ENCODE measurements around the gene CLASRP.
A peak's percentile ranks its signal among the peaks of the same experiment; 100 is the strongest.

Gene CLASRP

DNA sequence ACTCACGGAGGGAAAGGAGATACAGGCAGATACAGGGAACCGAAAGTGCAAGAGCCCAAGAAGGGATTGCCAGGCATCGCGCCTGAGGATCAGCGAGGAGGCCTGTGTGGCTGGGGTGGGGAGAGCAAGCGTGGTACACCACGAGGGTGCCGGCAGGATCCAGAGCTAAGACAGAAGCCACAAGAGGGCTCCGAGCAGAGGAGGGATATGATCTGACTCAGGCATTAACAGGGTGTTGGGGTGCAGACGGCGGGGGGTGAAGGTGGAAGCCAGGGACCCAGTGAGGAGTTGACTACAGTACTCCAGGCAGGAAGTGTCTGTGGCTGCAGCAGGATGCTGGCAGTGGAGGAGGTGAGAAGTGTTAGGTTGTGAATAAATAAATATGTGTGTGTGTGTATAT is 48.7 kb downstream of the CLASRP start:
- DNase-seq (ENCODE audit: low spot score), result peak; percentile 69

GRCh38 chr19:45090034-45090433 is 51.2 kb downstream of the CLASRP start:
- no peak for DNase-seq (ENCODE audit: low spot score)

DNA sequence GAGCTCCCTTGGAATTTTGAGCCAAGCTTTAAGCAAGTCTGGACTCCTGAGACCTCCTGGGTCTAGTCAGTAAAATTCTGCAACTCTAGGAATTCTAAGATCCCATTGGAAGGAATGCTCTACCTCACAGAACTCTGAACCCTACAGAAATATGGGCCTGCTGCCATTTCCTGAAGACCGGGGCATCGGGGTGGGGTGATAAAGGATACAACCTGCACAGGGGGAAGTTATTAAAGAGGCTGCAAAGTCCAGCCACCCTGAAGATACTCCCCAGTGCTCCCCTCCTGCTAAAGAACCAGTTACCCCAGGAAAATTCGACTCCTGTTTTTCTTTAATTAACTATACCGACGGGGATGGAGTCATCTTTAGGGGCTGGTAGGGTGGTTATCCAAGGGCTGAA is 51.8 kb downstream of the CLASRP start:
- DNase-seq (ENCODE audit: low spot score), result no peak

GRCh38 chr19:45091031-45091923 is 52.4 kb downstream of the CLASRP start:
- DNase-seq (ENCODE audit: low spot score), result peak; percentile 98

- DNase-seq (ENCODE audit: low spot score), result peak; percentile 94
Measured at GRCh38 chr19:45092747-45093678, 54.2 kb downstream of the CLASRP start, which contains the start of gene PPP1R37. TSS of gene PPP1R37 (plus strand) at chr19:45093179. CDS start at chr19:45093326, 147 bp downstream.

DNA sequence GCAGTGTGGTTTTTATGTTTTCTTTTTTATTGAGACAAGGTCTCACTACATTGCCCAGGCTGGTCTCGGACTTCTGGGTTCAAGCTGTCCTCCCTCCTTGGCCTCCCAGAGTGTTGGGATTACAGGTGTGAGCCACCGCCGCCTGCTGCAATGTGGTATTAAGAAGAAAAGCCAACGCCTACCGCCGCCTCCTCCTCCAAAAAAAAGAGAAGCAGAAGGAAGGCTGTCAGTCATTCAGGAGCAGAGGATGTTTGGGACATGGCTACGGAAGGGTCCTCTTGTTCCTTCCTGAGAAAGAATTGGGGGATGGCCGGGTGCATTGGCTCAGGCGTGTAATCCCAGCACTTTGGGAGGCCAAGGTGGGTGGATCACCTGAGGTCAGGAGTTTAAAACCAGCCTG is 55.3 kb downstream of the CLASRP start:
- no peak for DNase-seq (ENCODE audit: low spot score)

- no peak for DNase-seq (ENCODE audit: low spot score)
Measured at GRCh38 chr19:45094707-45095106, 55.9 kb downstream of the CLASRP start.

- DNase-seq (ENCODE audit: low spot score), result no peak
Measured at GRCh38 chr19:45095496-45096413, 56.9 kb downstream of the CLASRP start.

DNA sequence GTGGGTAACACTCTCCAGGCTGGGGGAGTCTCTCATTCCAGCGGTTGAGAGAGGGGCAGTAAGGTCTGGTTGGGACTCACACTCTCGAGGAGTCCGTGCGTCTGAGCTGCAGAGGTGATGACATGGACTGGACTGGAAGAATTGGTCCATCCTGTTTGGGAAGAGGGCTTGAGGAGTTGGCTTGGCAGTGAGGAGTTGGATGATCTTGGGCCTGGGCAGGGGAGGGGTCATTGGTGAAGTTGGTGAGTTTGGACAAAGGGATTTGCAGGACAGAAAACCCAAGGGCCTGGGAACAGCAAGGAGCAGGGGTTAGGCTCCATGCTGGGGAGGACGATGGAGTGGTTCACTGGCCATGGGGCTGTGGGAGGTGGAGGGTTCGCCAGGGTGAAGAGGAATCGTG is 57.9 kb downstream of the CLASRP start:
- no peak for DNase-seq (ENCODE audit: low spot score)

DNA sequence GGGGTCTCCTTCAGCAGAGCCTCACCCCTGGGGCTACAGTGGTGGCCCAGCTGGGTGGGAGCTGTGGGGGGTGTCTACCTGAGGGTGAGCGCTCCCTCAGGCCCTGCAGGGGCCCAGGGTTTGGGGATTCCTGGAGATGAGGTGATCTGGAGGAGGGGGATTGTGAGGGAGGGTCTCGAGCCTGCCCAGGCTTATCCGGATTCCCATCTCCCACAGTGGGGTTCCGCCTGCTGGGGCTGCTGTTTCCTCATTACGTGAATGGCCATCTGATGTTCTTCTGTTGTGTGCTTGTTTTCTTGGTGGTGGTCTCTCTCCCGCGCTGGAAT is 58.6 kb downstream of the CLASRP start:
- DNase-seq (ENCODE audit: low spot score), result no peak

- DNase-seq (ENCODE audit: low spot score), result no peak
Measured at GRCh38 chr19:45097776-45098520, 59.1 kb downstream of the CLASRP start.

DNA sequence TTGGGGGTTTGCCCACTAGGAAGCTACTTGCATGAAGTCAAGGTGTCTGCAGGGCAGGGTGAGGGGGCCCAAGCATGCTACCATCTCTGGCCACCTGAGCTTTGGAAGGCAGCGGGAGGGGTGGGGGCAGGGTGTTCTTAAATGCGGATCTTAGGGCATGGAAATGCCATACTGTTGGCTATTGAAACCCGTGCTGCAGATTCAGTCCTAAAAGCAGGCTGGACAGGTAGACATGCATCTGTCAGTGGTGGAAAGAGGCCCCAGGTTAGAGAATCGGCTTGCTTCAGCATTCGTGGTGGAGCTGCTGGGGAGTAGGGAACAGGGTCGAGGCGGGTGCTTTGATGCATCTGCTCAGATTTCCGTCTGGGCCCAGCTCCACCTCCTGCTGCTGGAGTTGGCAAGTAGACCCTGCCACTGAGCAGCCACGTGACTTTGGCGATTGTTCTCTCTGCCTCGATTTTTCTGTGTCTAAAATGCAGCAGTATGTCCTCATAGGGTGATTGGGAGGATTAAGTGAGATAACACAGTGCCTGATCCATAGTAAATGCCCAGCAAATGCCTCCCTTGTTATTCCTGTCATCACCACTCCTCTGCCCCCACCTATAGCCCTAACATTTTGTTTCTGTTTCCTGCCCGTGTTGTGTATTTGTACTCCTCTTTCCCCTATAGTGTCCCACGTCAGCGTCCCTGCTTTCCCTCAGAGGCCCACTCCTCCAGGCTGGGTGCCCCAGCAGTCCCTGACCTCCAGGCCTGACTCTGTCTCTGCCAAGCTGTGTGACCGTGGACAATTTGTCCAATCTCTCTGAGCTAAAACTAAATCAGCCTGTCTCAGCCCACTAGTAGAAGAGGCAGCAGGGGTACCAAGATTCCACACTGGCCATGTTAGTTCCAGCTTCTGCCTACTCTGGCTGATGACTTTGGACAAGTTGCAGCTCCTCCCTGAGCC is 59.9 kb downstream of the CLASRP start:
- DNase-seq (ENCODE audit: low spot score), result no peak

- no peak for DNase-seq (ENCODE audit: low spot score)
Measured at GRCh38 chr19:45099467-45100191, 60.8 kb downstream of the CLASRP start.

DNA sequence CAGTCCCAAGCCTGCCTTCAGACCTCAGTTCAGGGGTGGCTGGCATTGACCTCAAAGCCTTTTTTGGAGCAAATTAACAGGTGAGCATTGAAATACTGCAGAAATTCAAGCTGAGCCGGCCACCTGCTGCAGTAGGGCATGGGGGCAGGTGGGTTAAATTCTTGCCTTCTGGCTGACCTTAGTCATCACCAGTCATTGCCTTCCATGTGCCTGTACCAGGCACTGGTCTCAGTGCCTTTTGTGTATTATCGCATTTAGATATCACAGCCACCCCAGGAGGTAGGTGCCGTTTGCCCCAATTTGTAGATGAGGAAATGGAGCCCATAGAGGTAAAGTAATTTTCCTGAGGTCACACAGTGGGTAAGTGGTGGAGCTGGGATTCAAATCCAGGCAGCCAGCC is 61.4 kb downstream of the CLASRP start:
- DNase-seq (ENCODE audit: low spot score), result no peak

DNA sequence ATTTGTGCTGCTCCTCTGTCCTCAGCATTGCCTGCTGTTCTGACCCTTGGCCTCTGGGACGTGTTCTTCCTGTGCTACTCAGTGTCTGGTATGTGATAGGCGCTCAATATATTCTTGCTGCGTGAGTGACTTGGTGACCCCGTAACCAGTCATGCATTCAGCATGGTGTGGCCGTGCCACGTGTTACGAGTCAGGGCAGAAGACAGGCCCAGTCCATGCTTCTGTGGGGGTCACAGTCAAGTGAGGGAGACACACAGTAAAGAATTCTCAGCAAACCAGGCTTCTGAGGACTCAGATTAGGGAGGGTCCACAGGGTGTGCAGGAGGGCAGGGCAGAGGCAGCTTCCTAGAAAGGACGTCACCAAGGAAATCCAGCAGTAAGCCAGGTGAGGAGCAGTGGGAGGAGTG is 62.0 kb downstream of the CLASRP start:
- DNase-seq (ENCODE audit: low spot score), result no peak

GRCh38 chr19:45101806-45102205 is 63.0 kb downstream of the CLASRP start:
- DNase-seq (ENCODE audit: low spot score), result no peak

DNA sequence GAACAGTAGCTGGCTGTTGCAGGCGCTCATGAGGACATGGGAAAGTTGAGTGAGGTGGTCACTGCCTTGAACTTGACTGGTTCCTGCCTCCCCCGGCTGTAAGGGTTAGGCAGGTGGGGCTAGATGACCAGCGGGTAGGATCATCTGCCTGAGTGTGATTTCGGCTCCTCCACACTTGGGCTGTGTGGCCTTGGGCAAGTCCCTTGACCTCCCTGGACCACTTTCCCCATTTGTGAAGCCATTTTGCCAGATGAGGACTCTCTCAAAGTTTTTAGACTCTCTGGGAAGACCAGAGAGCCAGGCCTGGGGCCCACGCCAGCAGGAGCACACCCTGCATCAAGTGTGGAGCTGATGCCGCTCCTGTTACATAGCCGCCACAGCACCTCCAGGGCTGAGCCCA is 63.6 kb downstream of the CLASRP start:
- no peak for DNase-seq (ENCODE audit: low spot score)

DNA sequence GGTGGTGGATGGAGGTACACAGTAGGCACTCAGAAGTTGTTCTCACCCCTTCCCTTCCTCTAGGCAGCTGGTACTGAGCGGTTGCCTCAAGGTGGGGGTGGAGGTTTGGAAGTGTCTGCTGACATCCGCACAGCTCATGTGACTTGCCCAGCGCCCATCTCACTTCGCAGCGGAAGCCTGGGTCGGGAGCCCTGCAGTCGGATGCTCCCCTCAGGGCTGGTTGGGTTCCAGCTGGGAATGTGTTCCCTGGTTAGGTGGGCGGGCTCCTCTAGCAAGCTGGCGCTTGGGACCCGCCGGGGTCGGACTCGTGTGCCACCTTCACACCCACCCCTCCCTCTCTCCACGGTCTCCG is 64.3 kb downstream of the CLASRP start:
- DNase-seq (ENCODE audit: low spot score), result peak; percentile 33

Data from activated CD4-positive, alpha-beta T cell treated with anti-CD3 and anti-CD28 coated beads, Interleukin-2, Interleukin-4, amounts not matched to agents 100 ng/mL and 50 ng/mL, durations not matched to agents 16 hours and 8 hours (primary cell).